ENCODE measurements around the gene PLCD4.
A peak's percentile ranks its signal among the peaks of the same experiment; 100 is the strongest.

PLCD4 gene

DNA sequence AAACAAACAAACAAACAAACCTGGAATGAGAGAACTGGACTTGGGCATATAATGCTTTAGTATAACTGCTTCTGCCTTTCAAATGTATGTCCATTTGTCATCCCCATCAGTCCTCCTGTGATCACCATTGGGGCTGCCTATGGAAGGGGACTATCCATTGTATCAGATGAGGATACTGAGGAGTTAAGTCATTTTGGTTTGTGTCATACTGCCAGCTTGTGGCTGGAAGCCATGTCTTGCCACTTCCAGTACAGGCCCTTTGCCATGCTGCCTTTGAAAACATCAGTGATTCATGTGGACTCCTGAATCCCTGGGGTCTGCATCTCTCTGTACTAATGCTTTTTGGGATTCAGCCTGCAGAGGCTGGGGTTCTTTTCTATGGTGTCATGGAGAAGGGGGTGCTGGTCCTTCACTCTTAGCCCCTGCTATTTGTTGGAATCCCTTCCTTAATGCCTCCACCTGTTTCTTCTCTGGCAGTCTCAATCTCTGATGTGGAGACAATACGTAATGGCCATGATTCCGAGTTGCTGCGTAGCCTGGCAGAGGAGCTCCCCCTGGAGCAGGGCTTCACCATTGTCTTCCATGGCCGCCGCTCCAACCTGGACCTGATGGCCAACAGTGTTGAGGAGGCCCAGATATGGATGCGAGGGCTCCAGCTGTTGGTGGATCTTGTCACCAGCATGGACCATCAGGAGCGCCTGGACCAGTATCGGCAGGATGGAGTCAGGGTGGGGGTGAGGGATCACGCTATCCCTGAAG lies 10.6 kb downstream of the PLCD4 start:
- TF ChIP-seq CTCF (conservative IDR thresholded peaks at IDR 0.05; ENCODE audit: low read length) (peak; percentile 15; the same call in 1 of the 2 replicates), EZH2phosphoT487 (IDR thresholded peaks at IDR 0.05; ENCODE audit: borderline replicate concordance) (no peak)
- Histone ChIP-seq H3K27me3 (ENCODE audit: insufficient read depth, low read length, poor library complexity, severe bottlenecking) (no peaks in the 10 kb centered on the region), H3K9ac (ENCODE audit: low read depth, low read length, poor library complexity, severe bottlenecking) (no peak overlapping the region), H3K36me3 (ENCODE audit: insufficient read depth, low read length) (no peaks in the 10 kb centered on the region), H4K20me1 (ENCODE audit: insufficient read depth, low read length, poor library complexity, severe bottlenecking) (no peaks in the 10 kb centered on the region), H3K4me3 (ENCODE audit: low read length, poor library complexity, severe bottlenecking) (no peak overlapping the region), H3K9me3 (ENCODE audit: insufficient read depth, low read depth, low read length) (no peaks in the 10 kb centered on the region), H3K9me2 (replicated peaks; ENCODE audit: low read depth, low read length) (no peaks in the 10 kb centered on the region), H3K4me1 (ENCODE audit: insufficient read depth, low read length, poor library complexity, severe bottlenecking) (no peaks in the 10 kb centered on the region), H3K4me2 (ENCODE audit: low read depth, low read length, poor library complexity, severe bottlenecking) (no peak overlapping the region), H2AFZ (ENCODE audit: low read length) (no peak overlapping the region), H3K79me2 (ENCODE audit: insufficient read depth, low read length) (no peaks in the 10 kb centered on the region), H3F3A (ENCODE audit: low read depth) (no peaks in the 10 kb centered on the region)

- Histone ChIP-seq H3K4me1 (ENCODE audit: insufficient read depth, low read length, poor library complexity, severe bottlenecking) (no peaks in the 10 kb centered on the region), H3K36me3 (ENCODE audit: insufficient read depth, low read length) (no peaks in the 10 kb centered on the region), H3K4me3 (ENCODE audit: low read length, poor library complexity, severe bottlenecking) (no peak overlapping the region), H3K79me2 (ENCODE audit: insufficient read depth, low read length) (no peaks in the 10 kb centered on the region), H3K9ac (ENCODE audit: low read depth, low read length, poor library complexity, severe bottlenecking) (no peak overlapping the region), H4K20me1 (ENCODE audit: insufficient read depth, low read length, poor library complexity, severe bottlenecking) (no peaks in the 10 kb centered on the region), H3K9me2 (replicated peaks; ENCODE audit: low read depth, low read length) (no peaks in the 10 kb centered on the region), H3K4me2 (ENCODE audit: low read depth, low read length, poor library complexity, severe bottlenecking) (no peak overlapping the region), H3F3A (ENCODE audit: low read depth) (no peaks in the 10 kb centered on the region), H2AFZ (ENCODE audit: low read length) (no peak overlapping the region), H3K27me3 (ENCODE audit: insufficient read depth, low read length, poor library complexity, severe bottlenecking) (no peaks in the 10 kb centered on the region), H3K9me3 (ENCODE audit: insufficient read depth, low read depth, low read length) (no peaks in the 10 kb centered on the region)
- TF ChIP-seq CTCF (conservative IDR thresholded peaks at IDR 0.05; ENCODE audit: low read length) (no peak), EZH2phosphoT487 (IDR thresholded peaks at IDR 0.05; ENCODE audit: borderline replicate concordance) (no peak)
These were observed 13.3 kb downstream of the PLCD4 start for GRCh38 chr2:218621007-218621406.

GRCh38 chr2:218622606-218623365 lies 15.1 kb downstream of the PLCD4 start:
- no peak overlapping the region for H3K4me3 ChIP-seq (ENCODE audit: low read length, poor library complexity, severe bottlenecking)
- no peak for TF ChIP-seq EZH2phosphoT487 (IDR thresholded peaks at IDR 0.05; ENCODE audit: borderline replicate concordance)
- TF ChIP-seq CTCF (conservative IDR thresholded peaks at IDR 0.05; ENCODE audit: low read length), result no peak
- no peaks in the 10 kb centered on the region for H3K36me3 ChIP-seq (ENCODE audit: insufficient read depth, low read length)
- H2AFZ ChIP-seq (ENCODE audit: low read length), result peak overlapping the region; percentile 75
- H4K20me1 ChIP-seq (ENCODE audit: insufficient read depth, low read length, poor library complexity, severe bottlenecking), result no peaks in the 10 kb centered on the region
- no peaks in the 10 kb centered on the region for H3K4me1 ChIP-seq (ENCODE audit: insufficient read depth, low read length, poor library complexity, severe bottlenecking)
- H3K79me2 ChIP-seq (ENCODE audit: insufficient read depth, low read length), result no peaks in the 10 kb centered on the region
- no peaks in the 10 kb centered on the region for H3F3A ChIP-seq (ENCODE audit: low read depth)
- no peaks in the 10 kb centered on the region for H3K9me3 ChIP-seq (ENCODE audit: insufficient read depth, low read depth, low read length)
- H3K4me2 ChIP-seq (ENCODE audit: low read depth, low read length, poor library complexity, severe bottlenecking), result no peak overlapping the region
- H3K27me3 ChIP-seq (ENCODE audit: insufficient read depth, low read length, poor library complexity, severe bottlenecking), result no peaks in the 10 kb centered on the region
- H3K9ac ChIP-seq (ENCODE audit: low read depth, low read length, poor library complexity, severe bottlenecking), result no peak overlapping the region
- H3K9me2 ChIP-seq (replicated peaks; ENCODE audit: low read depth, low read length), result no peaks in the 10 kb centered on the region
